Activated CD4-positive, alpha-beta T cell treated with anti-CD3 and anti-CD28 coated beads for 36 hours (primary cell): Measurements from ENCODE around the gene CRYGA. TPM values are rescaled to one million over a fixed set of nuclear protein-coding genes. Genes with fewer than 3 reads are reported as not detected.
"Not testable (repeated sequence)": the region's sequence is repeated elsewhere in the genome, so short reads cannot be mapped to it uniquely, and the experiment has no call there.

ENCODE experiments used
- ATAC-seq: fragments of 200-7000 bp; cut with Tn5 transposase; one replicate; pipeline ENCODE4 v1.10.0; 2021; ENCODE audit warnings: mild to moderate bottlenecking, moderate library complexity
- CTCF ChIA-PET: fragments of 350-600 bp; sonication (Branson Sonifier 250); formaldehyde crosslinking; loops from one replicate; lab custom pipeline; 2021; ENCODE audit warnings: antibody characterized with exemption; lab: Charles Lee
- POLR2A ChIA-PET: fragments of 350-600 bp; sonication (Branson Sonifier 250); formaldehyde crosslinking; loops from one replicate; lab custom pipeline; 2021; ENCODE audit warnings: antibody characterized with exemption, inconsistent platforms; lab: Charles Lee
- DNase-seq: peaks from one replicate; pipeline ENCODE4 v3.0.0-alpha.2; 2020
- H3K27ac Mint-ChIP-seq: one replicate; pipeline ENCODE4 v1.8.0; 2021; ENCODE audit warnings: mixed read lengths
- H3K27me3 Mint-ChIP-seq: one replicate; pipeline ENCODE4 v1.8.0; 2021; ENCODE audit warnings: mixed read lengths
- H3K36me3 Mint-ChIP-seq: one replicate; pipeline ENCODE4 v1.8.0; 2021; ENCODE audit warnings: low read depth, mixed read lengths
- H3K4me1 Mint-ChIP-seq: one replicate; pipeline ENCODE4 v1.8.0; 2021; ENCODE audit warnings: mixed read lengths
- H3K4me3 Mint-ChIP-seq: one replicate; pipeline ENCODE4 v1.8.0; 2021; ENCODE audit warnings: mild to moderate bottlenecking, moderate library complexity, mixed read lengths
- H3K9me3 Mint-ChIP-seq: one replicate; pipeline ENCODE4 v1.8.0; 2021; ENCODE audit warnings: low read depth, mixed read lengths
- intact Hi-C, 2 experiments: fragments of 100-400 bp; cut with DNase I in 1 of 2; cut with micrococcal nuclease in 1 of 2; formaldehyde crosslinking; loops; one replicate each; pipeline versions ENCODE4 v1.14.2 to v1.15.1; 2022 to 2024; cut with DNase I, micrococcal nuclease
- total RNA-seq, 2 experiments: library from RNA; stranded (reverse); gene quantifications; one replicate each; pipeline ENCODE4 v1.2.3, GENCODE V29; 2021

Gene CRYGA
- total RNA-seq, 2 experiments from 2014 or later, result not detected

- ATAC-seq, H3K9me3 Mint-ChIP-seq, POLR2A ChIA-PET: not testable (repeated sequence)
Observed at GRCh38 chr2:208138334-208138733, 25.1 kb downstream of the CRYGA start.

GRCh38 chr2:208136716-208137094 lies 26.7 kb downstream of the CRYGA start:
- no peaks in the 10 kb centered on the region for H3K36me3 Mint-ChIP-seq
- H3K27me3 Mint-ChIP-seq, result no peaks in the 10 kb centered on the region
- ChIA-PET CTCF (interaction anchor here (0.6 kb wide), 1 partner anchor 30 kb away, joined by 3 read pairs; no protein-coding TSS in a partner anchor), POLR2A (no interaction called here)
- H3K4me3 Mint-ChIP-seq, result no peak overlapping the region
- peaks cover 9% of the 10 kb centered on the region for H3K4me1 Mint-ChIP-seq
- no peak for DNase-seq
- no peak overlapping the region for H3K27ac Mint-ChIP-seq
- intact Hi-C loops, result no loop called here
- no peaks in the 10 kb centered on the region for H3K9me3 Mint-ChIP-seq
- ATAC-seq, result no peak

More at GRCh38 chr2:208138334-208138733, 25.1 kb downstream of the CRYGA start:
- intact Hi-C loops, H3K27ac Mint-ChIP-seq, CTCF ChIA-PET, H3K27me3 Mint-ChIP-seq, DNase-seq, H3K4me1 Mint-ChIP-seq, H3K4me3 Mint-ChIP-seq, H3K36me3 Mint-ChIP-seq: not testable (repeated sequence)

GRCh38 chr2:208135794-208136715 lies 27.3 kb downstream of the CRYGA start:
- H3K27ac Mint-ChIP-seq, result no peak overlapping the region

GRCh38 chr2:208134928-208135586 lies 28.3 kb downstream of the CRYGA start:
- Mint-ChIP-seq H3K4me1 (peaks cover 9% of the 10 kb centered on the region), H3K4me3 (no peak overlapping the region), H3K36me3 (no peaks in the 10 kb centered on the region), H3K27me3 (no peaks in the 10 kb centered on the region), H3K9me3 (no peaks in the 10 kb centered on the region), H3K27ac (no peak overlapping the region)
- peak; percentile 35 for DNase-seq
- POLR2A ChIA-PET, result no interaction called here
- ATAC-seq, result peak; percentile 89
- CTCF ChIA-PET, result interaction anchor here (0.9 kb wide), 1 partner anchor 40 kb away, joined by 3 read pairs; no protein-coding TSS in a partner anchor
- intact Hi-C loops, result no loop called here

More at GRCh38 chr2:208135794-208136715, 27.3 kb downstream of the CRYGA start:
- intact Hi-C loops, result no loop called here
- no peaks in the 10 kb centered on the region for H3K36me3 Mint-ChIP-seq
- ChIA-PET CTCF (interaction anchor here (0.9 kb wide), 1 partner anchor 39 kb away, joined by 3 read pairs; no protein-coding TSS in a partner anchor), POLR2A (no interaction called here)
- H3K27me3 Mint-ChIP-seq, result no peaks in the 10 kb centered on the region
- H3K9me3 Mint-ChIP-seq, result no peaks in the 10 kb centered on the region
- DNase-seq (no peak), ATAC-seq (no peak)
- no peak overlapping the region for H3K4me3 Mint-ChIP-seq
- peaks cover 9% of the 10 kb centered on the region for H3K4me1 Mint-ChIP-seq

- Mint-ChIP-seq H3K9me3 (no peaks in the 10 kb centered on the region), H3K27me3 (peaks cover 8% of the 10 kb centered on the region), H3K36me3 (no peaks in the 10 kb centered on the region), H3K4me3 (no peak overlapping the region), H3K27ac (no peak overlapping the region), H3K4me1 (peaks cover 9% of the 10 kb centered on the region)
- POLR2A ChIA-PET, result no interaction called here
- DNase-seq, result no peak
- ATAC-seq, result no peak
- CTCF ChIA-PET, result interaction anchor here (1.2 kb wide), 1 partner anchor 19 kb away, joined by 3 read pairs; no protein-coding TSS in a partner anchor
- intact Hi-C loops, result no loop called here
Observed at GRCh38 chr2:208130712-208131110, 32.7 kb downstream of the CRYGA start.

- Mint-ChIP-seq H3K9me3 (no peaks in the 10 kb centered on the region), H3K4me1 (peaks cover 3% of the 10 kb centered on the region), H3K27me3 (peaks cover 14% of the 10 kb centered on the region), H3K27ac (no peak within 1 kb of the TSS), H3K36me3 (no peaks in the 10 kb centered on the region), H3K4me3 (no peak within 1 kb of the TSS)
- CTCF ChIA-PET, result no interaction called here
- POLR2A ChIA-PET, result no interaction called here
- no peak for ATAC-seq
- DNase-seq, result no peak
- intact Hi-C loops, result no loop called here
Observed at GRCh38 chr2:208129744-208130711, 33.4 kb downstream of the CRYGA start, which contains the start of gene CRYGC. Gene CRYGC, minus strand, starts transcription at chr2:208129828. Its CDS starts 36 bp downstream, at chr2:208129792.

GRCh38 chr2:208128136-208128535 lies 35.3 kb downstream of the CRYGA start:
- peaks cover 25% of the 10 kb centered on the region for H3K27me3 Mint-ChIP-seq
- H3K4me3 Mint-ChIP-seq, result no peak overlapping the region
- DNase-seq (no peak), ATAC-seq (no peak)
- H3K27ac Mint-ChIP-seq, result no peak overlapping the region
- POLR2A ChIA-PET, result no interaction called here
- no peaks in the 10 kb centered on the region for H3K9me3 Mint-ChIP-seq
- H3K36me3 Mint-ChIP-seq, result no peaks in the 10 kb centered on the region
- intact Hi-C loops, result no loop called here
- CTCF ChIA-PET, result interaction anchor here (0.7 kb wide), 1 partner anchor 236 kb away, joined by 3 read pairs; no protein-coding TSS in a partner anchor
- H3K4me1 Mint-ChIP-seq, result peaks cover 11% of the 10 kb centered on the region

GRCh38 chr2:208127090-208127489 lies 36.3 kb downstream of the CRYGA start:
- ChIA-PET CTCF (no interaction called here), POLR2A (no interaction called here)
- H3K27me3 Mint-ChIP-seq, result peaks cover 25% of the 10 kb centered on the region
- peaks cover 11% of the 10 kb centered on the region for H3K4me1 Mint-ChIP-seq
- ATAC-seq (no peak), DNase-seq (no peak)
- H3K4me3 Mint-ChIP-seq, result no peak overlapping the region
- H3K27ac Mint-ChIP-seq, result no peak overlapping the region
- no peaks in the 10 kb centered on the region for H3K9me3 Mint-ChIP-seq
- intact Hi-C loops, result no loop called here
- H3K36me3 Mint-ChIP-seq, result no peaks in the 10 kb centered on the region

- ATAC-seq, result no peak
- Mint-ChIP-seq H3K4me3 (no peak overlapping the region), H3K27me3 (peaks cover 25% of the 10 kb centered on the region), H3K4me1 (peaks cover 11% of the 10 kb centered on the region), H3K36me3 (no peaks in the 10 kb centered on the region), H3K27ac (no peak overlapping the region), H3K9me3 (no peaks in the 10 kb centered on the region)
- ChIA-PET POLR2A (no interaction called here), CTCF (interaction anchor here (1.0 to 1.2 kb wide), 2 partner anchors 50 to 256 kb away, joined by 3 to 4 read pairs; no protein-coding TSS in a partner anchor)
- intact Hi-C loops, result no loop called here
- no peak for DNase-seq
Observed at GRCh38 chr2:208125251-208125650, 38.1 kb downstream of the CRYGA start.

GRCh38 chr2:208124013-208124715 lies 39.2 kb downstream of the CRYGA start, which contains the start of gene CRYGD:
Gene CRYGD, minus strand, starts transcription at chr2:208124524. Its CDS starts 51 bp downstream, at chr2:208124473.
- peaks cover 11% of the 10 kb centered on the region for H3K4me1 Mint-ChIP-seq
- POLR2A ChIA-PET, H3K9me3 Mint-ChIP-seq, H3K36me3 Mint-ChIP-seq, H3K27ac Mint-ChIP-seq, CTCF ChIA-PET, intact Hi-C loops: not testable (repeated sequence)
- peaks cover 25% of the 10 kb centered on the region for H3K27me3 Mint-ChIP-seq
- H3K4me3 Mint-ChIP-seq, result peak within 1 kb of the TSS; percentile 47
- ATAC-seq, result peak; percentile 55
- DNase-seq, result peak; percentile 27
